ENCODE data around the gene C19orf73.
A peak's percentile ranks its signal among the peaks of the same experiment; 100 is the strongest.
"Not testable (repeated sequence)": the region's sequence is repeated elsewhere in the genome, so short reads cannot be mapped to it uniquely, and the experiment has no call there.

Gene C19orf73

DNA sequence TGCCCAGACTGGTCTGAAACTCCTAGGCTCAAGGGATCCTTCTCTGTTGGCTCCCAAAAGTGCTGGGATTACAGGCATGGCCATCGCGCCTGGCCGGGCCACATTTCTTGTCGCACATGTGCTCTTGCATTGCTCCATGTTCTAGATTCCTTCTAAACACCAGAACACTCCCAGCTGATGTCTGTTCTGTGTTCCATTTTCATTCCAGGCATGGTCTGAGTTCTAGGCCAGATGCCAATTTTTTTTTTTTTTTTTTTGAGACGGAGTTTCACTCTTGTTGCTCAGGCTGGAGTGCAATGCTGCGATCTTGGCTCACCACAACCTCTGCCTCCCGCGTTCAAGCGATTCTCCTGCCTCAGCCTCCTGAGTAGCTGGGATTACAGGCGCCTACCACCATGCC is 2.9 kb upstream of the C19orf73 start:
- DNase-seq (ENCODE audit: low read depth in 2 of 2) = not testable (repeated sequence)

- no peak for DNase-seq (ENCODE audit: low read depth in 2 of 2)
Observed at GRCh38 chr19:49120868-49121267, 1.9 kb upstream of the C19orf73 start.

- DNase-seq (ENCODE audit: low read depth in 2 of 2) = no peak
Observed at GRCh38 chr19:49120325-49120683, 1.4 kb upstream of the C19orf73 start.

GRCh38 chr19:49119411-49120324 is 725 bp upstream of the C19orf73 start, which contains the start of gene PPFIA3:
TSS of gene PPFIA3 (plus strand) at chr19:49119544. CDS start at chr19:49127874, 8,330 bp downstream.
- no peak for DNase-seq (ENCODE audit: low read depth in 2 of 2)

GRCh38 chr19:49117677-49118564 is 1.0 kb downstream of the C19orf73 start:
- DNase-seq (ENCODE audit: low read depth in 2 of 2) = no peak

DNA sequence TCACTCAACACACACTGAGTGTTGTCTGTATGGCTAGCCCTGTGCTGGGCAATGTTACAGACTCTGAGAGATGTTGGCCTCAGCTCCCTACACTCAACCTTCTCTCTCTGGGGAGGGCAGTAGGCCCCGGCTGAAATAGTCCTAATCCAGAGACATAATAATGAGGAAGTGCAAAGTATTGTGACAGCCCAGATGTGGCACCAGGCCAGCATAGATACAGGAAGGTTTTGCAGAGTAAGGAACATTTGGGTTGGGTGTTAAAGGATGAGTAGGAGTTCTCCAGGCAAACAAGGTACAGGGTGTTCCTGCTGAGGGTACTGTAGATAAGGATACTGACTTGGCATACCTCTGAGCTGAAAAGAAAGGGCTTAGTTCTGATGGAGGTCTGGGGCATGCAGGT is 2.4 kb downstream of the C19orf73 start:
- DNase-seq (ENCODE audit: low read depth in 2 of 2) = no peak

- DNase-seq (ENCODE audit: low read depth in 2 of 2) = no peak
Observed at GRCh38 chr19:49114630-49115363, 4.1 kb downstream of the C19orf73 start.

- peak; percentile 39 to 53 for DNase-seq (ENCODE audit: low read depth in 2 of 2)
Observed at GRCh38 chr19:49113762-49114629, 4.9 kb downstream of the C19orf73 start, which contains the start of gene LIN7B. TSS of gene LIN7B (plus strand) at chr19:49114370. CDS start at chr19:49114405, 35 bp downstream.

GRCh38 chr19:49111218-49111998 is 7.5 kb downstream of the C19orf73 start:
- no peak for DNase-seq (ENCODE audit: low read depth in 2 of 2)

- no peak for DNase-seq (ENCODE audit: low read depth in 2 of 2)
Observed at GRCh38 chr19:49110567-49110966, 8.4 kb downstream of the C19orf73 start.

DNA sequence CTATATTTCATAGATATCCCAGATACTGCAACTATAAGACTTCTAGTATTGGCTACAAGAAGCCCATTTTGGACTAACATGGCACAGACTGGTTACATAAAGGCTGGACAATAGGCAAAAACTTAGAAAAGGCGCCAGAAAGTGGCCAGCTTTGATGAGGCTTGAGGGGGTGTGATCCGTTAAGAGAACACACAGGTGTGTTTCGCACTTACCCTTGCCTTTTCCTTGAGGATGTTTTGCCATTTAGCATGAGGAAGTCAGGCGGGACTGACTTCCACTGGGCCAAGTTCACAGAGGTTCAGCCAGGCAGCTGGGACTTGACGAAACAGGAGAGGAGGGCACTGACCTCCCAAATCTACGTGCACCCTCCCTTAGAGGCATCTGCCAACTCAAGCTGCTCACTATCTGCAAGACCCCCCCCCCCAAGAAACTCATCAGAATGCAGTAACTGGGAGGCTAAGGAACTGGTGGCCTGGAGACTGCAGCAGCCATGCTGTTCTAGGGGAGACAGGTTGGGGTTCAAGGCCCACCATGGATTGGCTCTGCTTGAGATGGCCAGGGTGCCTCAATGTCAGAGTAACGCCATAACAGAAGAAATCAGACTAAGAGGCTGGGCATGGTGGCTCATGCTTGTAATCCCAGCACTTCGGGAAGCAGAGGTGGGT is 9.2 kb downstream of the C19orf73 start:
- DNase-seq (ENCODE audit: low read depth in 2 of 2) = no peak

- no peak for DNase-seq (ENCODE audit: low read depth in 2 of 2)
Observed at GRCh38 chr19:49109051-49109450, 9.9 kb downstream of the C19orf73 start.

DNA sequence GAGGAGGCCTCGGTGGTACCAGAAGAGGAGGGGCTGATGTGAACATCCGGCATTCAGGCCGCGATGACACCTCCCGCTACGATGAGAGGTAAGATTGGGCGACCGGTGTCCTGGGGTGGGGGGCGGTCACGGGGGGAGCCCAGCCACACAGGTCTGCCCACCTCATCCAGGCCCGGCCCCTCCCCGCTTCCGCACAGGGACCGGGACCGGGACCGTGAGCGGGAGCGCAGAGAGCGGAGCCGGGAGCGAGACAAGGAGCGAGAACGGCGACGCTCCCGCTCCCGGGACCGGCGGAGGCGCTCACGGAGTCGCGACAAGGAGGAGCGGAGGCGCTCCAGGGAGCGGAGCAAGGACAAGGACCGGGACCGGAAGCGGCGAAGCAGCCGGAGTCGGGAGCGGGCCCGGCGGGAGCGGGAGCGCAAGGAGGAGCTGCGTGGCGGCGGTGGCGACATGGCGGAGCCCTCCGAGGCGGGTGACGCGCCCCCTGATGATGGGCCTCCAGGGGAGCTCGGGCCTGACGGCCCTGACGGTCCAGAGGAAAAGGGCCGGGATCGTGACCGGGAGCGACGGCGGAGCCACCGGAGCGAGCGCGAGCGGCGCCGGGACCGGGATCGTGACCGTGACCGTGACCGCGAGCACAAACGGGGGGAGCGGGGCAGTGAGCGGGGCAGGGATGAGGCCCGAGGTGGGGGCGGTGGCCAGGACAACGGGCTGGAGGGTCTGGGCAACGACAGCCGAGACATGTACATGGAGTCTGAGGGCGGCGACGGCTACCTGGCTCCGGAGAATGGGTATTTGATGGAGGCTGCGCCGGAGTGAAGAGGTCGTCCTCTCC is 11.1 kb downstream of the C19orf73 start:
- DNase-seq (ENCODE audit: low read depth in 2 of 2) = no peak

- DNase-seq (ENCODE audit: low read depth in 2 of 2) = peak; percentile 24 to 47
Observed at GRCh38 chr19:49106648-49107135, 12.3 kb downstream of the C19orf73 start.

- DNase-seq (ENCODE audit: low read depth in 2 of 2) = no peak
Observed at GRCh38 chr19:49104229-49104864, 14.6 kb downstream of the C19orf73 start.

DNA sequence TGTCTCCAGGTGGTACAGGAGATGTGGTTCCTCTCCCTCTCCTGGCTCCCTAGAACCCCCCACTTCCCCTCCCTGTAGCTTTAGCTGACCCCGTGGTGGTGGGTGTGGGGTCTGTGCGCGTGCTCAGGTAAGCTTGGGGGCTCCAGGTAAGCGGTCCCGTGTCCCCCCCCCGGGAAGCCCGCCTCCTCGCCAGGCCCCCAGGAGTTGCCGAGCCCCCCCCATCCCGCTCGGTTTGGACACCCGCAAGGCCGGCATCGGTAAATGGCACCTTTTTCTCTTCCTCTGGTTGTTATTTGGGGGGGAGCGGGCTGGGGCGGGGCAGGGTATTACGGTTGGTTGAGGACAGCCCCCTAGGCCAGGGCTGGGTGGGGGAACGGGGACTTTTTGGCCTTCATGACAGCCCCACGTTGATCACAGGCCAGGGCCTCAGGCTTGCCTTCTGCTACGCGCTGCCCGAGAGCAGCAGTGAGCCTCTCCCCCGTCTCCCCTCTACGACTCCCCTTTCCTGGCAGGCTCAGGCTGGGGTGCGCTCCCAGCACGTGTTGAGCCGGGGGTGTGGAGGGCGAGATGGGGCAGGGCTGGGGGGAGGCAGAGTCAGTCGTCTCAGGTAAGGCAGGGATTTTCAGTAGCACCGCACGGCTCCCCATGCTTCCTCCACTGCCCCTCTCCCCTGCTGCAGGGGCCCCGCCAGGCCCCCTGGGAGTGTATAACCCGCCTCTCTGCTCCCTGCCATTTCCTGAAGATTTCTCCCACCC is 15.4 kb downstream of the C19orf73 start:
- DNase-seq (ENCODE audit: low read depth in 2 of 2) = no peak

GRCh38 chr19:49102303-49102702 is 16.6 kb downstream of the C19orf73 start:
- no peak for DNase-seq (ENCODE audit: low read depth in 2 of 2)

All from stimulated activated CD8-positive, alpha-beta memory T cell treated with anti-CD3 and anti-CD28 coated beads, Interleukin-2, amount 100 ng/mL, for 1 hour (primary cell).